ENCODE measurements around the gene AFF2. TPM values are rescaled to one million over a fixed set of nuclear protein-coding genes. Genes with fewer than 3 reads are reported as not detected.

The AFF2 gene
- total RNA-seq, 1 experiment from 2014 or later, result 2.0 TPM

DNA sequence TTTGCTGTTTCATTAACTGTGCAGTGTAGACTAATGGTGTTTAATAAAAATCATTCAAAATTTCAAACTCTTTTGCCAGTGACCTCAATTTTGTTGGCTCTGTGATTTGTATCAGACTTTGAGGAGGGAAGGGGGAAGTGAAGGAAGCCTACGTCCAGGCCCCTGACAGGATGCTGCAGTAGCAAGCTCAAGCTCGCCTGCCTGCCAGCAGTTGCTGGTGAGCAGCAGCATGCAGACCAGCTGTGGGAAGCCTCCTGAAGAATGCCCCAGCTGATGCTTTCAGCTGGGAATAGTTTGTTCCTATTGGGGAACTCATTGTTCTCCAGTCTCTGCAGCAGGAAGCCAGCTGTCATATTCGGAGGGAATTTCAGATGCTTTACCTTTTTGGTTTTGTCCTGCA is 495.2 kb downstream of the AFF2 start:
- in situ Hi-C loops (cut with HindIII; ENCODE audit: low pct_unique_long_range_greater_than_20kb, low sequenced_read_pairs), result no loop called here
- no peak for DNase-seq (ENCODE audit: low read depth)

DNA sequence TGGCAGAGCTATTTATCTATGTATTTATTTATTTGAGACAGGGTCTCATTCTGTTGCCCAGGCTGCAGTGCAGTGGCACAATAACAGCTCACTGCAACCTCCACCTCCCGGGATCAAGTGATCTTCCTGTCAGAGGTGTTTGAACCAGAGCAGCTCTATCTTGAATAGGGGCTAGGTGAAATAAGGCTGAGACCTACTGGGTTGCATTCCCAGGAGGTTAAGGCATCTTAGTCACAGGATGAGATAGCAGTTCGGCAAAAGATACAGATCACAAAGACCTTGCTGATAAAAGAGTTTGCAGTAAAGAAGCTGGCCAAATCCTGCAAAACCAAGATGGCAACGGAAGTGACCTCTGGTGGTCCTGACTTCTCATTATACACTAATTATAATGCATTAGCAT is 501.9 kb downstream of the AFF2 start:
- DNase-seq (ENCODE audit: low read depth), result no peak
- in situ Hi-C loops (cut with HindIII; ENCODE audit: low pct_unique_long_range_greater_than_20kb, low sequenced_read_pairs), result no loop called here

DNA sequence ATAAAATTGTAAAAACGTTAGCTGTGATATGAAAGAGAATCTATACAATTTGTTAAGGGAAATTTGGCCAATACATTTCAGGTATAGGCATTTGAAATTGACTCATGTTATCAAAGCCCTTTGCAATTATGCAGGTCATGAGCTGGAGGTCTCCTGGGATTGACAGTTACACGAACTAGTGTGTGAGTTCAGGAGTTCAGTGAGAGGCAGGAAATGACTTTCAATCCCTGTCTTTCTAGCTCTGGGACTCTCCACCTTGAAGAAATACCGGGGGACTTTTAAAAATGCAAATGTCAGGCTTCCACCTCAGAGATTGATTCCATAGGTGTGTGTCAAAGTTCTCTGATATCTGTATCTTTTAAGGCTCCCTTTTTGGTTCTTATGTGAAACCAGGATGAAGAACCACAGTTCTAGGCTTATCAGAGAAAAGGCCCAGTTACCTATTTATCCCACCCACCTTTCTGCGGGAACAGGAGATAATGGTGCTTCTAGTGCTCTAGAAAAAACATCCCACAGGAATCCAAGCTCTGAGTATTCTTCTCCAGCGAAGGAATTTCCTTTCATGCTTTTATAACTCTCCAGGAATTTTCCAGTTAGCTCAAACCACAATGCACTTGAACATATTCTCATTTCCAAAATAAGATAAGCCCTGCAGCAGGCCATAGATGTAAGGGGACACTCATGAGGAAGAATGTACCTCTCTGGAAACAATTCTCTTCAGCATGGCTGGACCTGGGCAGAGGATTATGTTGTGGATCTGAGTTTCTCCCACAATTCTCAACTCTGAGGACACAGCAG is 503.6 kb downstream of the AFF2 start:
- in situ Hi-C loops (cut with HindIII; ENCODE audit: low pct_unique_long_range_greater_than_20kb, low sequenced_read_pairs), result no loop called here
- no peak for DNase-seq (ENCODE audit: low read depth)

DNA sequence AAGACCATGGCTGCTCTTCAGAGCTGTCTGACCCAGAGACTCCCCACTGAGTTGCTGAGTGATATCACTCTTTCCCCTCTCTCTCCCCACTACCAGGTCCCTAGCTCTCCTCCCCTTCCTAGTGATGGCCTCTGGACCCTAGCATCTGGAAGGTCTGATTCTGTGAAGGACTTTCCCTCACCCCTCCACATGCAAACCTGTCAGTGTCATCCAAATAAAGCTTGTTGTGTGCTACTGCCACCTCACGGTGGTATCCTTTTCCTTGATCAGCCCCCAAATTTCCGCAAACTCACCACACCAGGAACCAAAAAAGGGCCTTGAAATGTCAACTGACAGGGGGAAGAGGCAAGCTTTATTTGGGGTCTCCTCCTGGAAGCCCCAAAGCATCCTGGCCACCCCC is 504.5 kb downstream of the AFF2 start:
- no peak for DNase-seq (ENCODE audit: low read depth)
- in situ Hi-C loops (cut with HindIII; ENCODE audit: low pct_unique_long_range_greater_than_20kb, low sequenced_read_pairs), result no loop called here

DNA sequence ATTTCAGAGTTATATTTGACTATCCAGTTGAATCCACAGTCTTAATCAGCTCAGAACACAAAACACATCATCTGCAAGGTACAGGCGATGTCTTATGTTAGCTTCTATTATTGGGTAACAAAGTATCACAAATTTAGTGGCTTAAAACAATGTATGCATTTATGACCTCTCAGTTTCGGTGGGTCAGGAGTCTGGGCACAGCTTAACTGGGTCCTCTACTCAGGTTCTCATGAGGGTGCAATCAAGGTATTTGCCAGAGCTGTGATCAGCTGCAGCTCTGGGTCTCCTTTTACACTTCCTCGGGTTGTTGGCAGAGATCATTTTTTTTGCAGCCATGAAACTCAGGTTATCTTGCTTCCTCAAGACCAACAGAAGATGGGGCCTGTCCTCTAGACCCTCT is 505.8 kb downstream of the AFF2 start:
- in situ Hi-C loops (cut with HindIII; ENCODE audit: low pct_unique_long_range_greater_than_20kb, low sequenced_read_pairs), result no loop called here
- no peak for DNase-seq (ENCODE audit: low read depth)

DNA sequence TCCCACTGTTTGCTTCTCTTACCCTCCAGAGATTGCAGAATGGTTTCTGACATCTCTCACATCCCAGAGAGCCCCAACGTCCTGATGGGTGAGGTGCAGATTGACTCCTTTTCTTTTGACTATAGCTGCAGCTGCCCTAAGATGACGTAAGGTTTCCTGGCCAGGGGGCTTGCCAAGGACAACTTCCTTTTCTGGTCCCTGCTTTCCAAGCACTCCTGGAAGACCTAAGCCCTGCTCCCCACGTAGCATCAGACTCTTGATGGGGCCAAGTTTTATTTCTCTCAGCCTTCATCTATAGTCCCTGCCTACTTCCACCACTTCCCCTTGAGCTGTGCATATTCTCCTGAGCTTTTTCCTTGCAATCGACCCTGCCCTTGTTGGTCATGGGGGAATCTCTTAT is 507.0 kb downstream of the AFF2 start:
- DNase-seq (ENCODE audit: low read depth), result no peak
- in situ Hi-C loops (cut with HindIII; ENCODE audit: low pct_unique_long_range_greater_than_20kb, low sequenced_read_pairs), result no loop called here

DNA sequence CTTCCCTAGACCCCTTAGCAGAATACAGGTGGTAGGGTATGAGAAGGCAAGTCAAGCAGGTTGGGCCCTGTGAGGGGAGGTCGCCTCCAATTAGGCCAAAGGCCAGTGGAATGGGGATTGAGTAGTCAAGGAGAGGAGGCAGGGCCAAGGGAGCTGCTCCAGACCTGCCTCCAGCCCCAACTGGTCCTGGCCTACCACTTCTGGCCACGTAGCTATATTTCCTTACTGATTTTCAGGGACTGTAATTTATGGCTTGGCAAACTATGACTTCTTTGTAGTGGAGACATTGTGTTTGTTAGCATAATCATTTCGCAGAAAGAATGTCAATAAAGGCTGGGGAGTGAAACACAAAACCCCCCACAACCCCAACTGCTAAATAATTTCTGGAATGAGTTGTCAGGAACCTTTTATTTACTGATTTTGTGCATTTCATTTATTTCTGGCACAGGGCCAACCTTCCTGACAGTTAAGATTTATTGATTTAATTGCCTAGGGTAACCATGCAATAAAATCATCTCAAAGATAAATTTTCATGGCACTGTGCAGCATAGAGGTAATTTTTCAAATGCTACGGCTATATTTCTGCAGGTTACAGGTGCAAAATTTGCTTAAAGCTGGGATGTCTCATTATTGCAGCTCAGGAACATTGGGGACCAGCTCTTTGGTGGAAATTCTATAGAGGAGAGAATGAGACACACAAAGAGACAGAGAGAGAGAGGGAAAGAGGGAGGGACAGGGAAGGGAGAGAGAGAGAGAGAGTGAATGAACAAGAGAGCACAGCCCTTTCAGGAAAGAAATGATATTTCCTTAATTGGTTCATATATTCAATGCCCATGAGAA is 509.8 kb downstream of the AFF2 start:
- no peak for DNase-seq (ENCODE audit: low read depth)
- in situ Hi-C loops (cut with HindIII; ENCODE audit: low pct_unique_long_range_greater_than_20kb, low sequenced_read_pairs), result no loop called here

DNA sequence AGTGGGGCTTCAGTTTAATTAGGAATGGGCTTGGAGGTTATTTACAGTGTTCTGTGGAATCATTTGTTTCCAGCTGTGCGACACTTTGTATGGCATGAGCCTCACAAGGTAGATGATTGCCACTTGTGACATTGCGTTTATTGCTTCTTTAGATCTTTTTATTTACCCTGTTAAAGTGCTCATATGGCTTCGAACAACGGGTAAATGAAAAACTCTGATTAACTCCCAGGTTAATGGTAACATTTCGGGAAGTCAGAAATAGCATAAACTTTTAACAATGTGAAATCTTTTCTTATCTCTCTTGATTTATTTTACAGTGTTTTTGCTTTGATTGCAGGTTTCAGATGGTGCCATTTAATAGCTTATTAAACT is 510.4 kb downstream of the AFF2 start:
- DNase-seq (ENCODE audit: low read depth), result no peak
- in situ Hi-C loops (cut with HindIII; ENCODE audit: low pct_unique_long_range_greater_than_20kb, low sequenced_read_pairs), result no loop called here

DNA sequence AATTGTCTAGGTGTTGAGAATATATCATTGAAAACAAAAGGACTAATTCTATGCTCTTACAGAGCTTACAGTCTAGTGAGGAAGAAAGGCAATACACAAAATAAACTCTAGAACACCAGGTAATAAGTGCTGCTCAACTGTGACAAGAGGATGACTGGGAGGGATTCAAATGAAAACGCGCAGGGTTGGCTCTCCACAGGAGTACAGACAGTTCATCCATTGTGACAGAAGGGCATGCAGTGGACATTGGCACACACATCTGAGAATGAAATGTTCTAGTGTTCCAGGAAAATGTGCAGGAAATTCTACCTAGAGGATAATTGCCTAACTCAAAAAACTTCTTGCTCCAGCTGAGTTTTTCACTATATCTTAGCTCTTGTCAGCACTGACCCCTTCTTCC is 512.7 kb downstream of the AFF2 start:
- no peak for DNase-seq (ENCODE audit: low read depth)
- in situ Hi-C loops (cut with HindIII; ENCODE audit: low pct_unique_long_range_greater_than_20kb, low sequenced_read_pairs), result no loop called here

DNA sequence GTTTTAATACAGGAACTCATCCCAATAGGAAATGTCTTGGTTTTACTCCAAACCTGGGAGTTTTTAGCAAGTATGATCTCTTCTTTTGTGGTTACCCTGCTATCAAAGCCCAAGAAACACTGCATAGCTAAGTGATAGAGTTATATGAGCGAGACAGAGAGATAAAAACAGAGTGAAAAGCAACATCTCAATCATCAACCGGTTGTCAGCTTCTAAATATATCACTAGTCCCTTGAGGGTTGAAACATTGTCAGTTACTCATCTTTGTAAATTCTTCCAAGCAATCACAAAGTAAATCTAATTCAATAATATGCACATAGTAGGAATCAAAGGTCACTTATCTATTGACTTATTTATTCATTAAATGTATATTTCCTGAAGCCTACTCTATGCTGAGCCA is 520.7 kb downstream of the AFF2 start:
- DNase-seq (ENCODE audit: low read depth), result no peak
- in situ Hi-C loops (cut with HindIII; ENCODE audit: low pct_unique_long_range_greater_than_20kb, low sequenced_read_pairs), result no loop called here

DNA sequence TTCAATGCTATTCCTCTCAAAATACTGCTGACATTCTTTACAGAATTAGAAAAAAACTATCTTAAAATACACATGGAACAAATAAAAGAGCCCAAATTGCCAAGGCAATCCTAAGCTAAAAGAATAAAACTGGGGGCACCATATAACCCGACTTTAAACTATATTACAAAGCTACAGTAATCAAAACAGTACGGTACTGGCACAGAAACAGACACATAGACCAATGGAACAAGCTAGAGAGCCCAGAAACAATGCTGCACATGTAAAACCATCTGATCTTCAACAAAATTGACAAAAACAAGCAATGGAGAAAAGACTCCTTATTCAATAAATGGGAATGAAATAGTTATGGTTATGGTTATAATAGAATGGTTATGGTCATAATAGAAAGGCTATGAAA is 522.1 kb downstream of the AFF2 start:
- in situ Hi-C loops (cut with HindIII; ENCODE audit: low pct_unique_long_range_greater_than_20kb, low sequenced_read_pairs), result no loop called here
- no peak for DNase-seq (ENCODE audit: low read depth)

DNA sequence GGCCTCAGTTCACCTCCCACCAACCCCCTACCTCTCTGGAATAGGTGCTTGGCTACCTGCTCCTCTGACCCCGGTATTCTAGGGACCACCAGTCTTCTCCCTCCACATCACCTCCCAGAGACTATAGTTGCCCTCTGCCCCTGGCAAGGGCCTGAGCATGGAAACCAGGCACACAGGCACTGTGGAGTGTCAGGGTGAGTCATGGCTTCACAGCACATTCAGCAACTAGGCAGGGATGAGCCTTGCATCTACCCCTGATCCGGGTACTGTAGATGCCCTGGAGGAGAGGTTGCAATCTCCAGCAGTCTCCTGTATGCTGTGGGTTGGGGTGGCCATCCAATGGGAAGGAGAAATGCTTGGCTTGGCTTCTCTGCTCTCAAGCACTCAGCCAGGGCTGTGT is 532.0 kb downstream of the AFF2 start:
- in situ Hi-C loops (cut with HindIII; ENCODE audit: low pct_unique_long_range_greater_than_20kb, low sequenced_read_pairs), result no loop called here
- no peak for DNase-seq (ENCODE audit: low read depth)

DNA sequence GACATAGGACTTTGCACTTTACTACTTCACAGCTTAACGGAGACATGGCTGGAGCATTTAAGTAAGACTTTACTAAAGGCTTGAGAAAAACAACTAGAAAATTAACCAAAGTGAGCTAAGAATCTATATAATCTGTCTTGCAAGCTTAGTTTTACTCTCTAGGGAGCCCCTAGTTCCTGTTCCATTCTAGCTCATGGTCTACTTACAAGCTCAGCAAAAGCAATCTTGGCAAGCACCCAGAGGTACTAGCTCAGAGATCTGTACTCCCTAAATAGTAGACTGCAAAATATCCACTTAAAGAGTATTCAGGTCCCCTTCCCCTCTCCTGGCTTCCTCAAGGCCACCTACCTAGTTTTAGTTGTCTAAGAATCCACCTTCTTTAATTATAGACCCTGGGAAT is 535.7 kb downstream of the AFF2 start:
- in situ Hi-C loops (cut with HindIII; ENCODE audit: low pct_unique_long_range_greater_than_20kb, low sequenced_read_pairs), result no loop called here

DNA sequence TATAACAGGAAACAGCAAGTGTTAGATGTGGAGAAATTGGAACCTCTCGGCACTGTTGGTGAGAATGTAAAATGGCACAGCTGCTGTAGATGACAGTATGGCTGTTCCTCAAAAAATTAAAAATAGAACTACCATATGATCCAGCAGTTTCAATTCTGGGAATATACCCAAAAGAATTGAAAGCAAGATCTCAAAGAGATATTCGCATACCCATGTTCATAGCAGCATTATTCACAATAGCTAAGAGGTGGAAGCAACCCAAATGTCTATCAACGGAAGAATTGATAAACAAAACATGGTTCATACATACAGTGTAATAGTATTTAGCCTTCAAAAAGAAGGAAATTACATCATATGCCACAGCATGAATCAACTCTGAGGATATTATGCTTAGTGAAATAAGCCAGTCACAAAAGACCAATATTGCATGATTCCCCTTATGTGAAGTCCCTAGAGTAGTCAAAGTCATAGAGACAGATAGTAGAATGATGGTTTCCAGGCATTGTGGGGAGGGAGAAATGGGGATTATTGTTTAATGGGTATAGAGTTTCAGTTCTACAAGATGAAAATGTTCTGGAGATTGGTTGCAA is 537.0 kb downstream of the AFF2 start:
- in situ Hi-C loops (cut with HindIII; ENCODE audit: low pct_unique_long_range_greater_than_20kb, low sequenced_read_pairs), result no loop called here

More for the DNA sequence above, 535.7 kb downstream of the AFF2 start:
- DNase-seq (ENCODE audit: low read depth), result no peak

DNA sequence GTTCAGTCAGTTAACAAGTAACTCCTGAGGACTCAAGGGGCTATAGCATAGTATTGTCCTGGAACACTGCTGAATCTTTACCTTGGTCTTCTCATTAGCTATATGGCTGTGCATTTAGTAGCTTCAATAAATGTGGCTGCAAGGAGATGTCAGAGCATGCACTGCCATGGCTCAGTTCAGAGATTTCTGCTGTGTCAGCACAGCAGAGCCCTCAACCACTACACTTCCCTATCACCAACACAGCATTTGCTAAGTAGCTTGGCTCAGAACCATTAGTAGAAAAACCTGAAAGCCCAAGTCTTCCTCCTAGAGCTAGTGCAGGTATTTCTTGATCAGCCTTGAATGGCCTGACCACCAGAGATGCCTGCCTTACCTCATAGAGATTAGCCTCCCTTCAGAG is 538.6 kb downstream of the AFF2 start:
- no peak for DNase-seq (ENCODE audit: low read depth)
- in situ Hi-C loops (cut with HindIII; ENCODE audit: low pct_unique_long_range_greater_than_20kb, low sequenced_read_pairs), result no loop called here

More for the DNA sequence above, 537.0 kb downstream of the AFF2 start:
- DNase-seq (ENCODE audit: low read depth), result no peak

DNA sequence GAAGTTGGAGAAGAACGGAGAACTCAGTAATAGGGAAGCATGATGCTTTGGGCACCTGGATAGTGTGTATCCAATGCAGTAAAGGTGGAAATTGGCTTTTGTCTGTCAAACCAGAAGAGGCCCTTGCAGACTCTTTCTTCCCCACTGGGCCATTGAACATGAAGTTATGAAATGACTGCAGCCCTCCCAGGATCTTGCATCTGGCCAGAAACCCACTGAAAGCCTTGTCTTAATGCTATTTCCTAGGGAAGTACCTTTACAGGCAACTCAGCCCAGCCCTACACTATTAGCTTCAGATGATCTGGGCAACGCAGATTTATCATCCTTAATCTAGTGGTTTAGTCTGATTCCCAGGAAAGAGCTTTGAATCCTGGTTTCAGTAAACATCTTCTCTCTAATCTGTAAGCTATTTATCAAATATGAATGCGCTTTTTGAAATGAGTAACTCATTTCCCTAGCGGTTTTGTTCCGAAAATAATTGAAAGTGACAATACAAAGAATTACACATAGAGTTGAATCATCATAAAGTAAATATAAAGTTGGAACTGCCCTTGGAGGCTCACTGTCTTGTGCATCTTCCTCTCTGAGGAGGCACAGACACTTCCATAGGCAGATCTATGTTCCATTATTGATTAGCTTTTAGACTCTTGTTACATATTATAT is 540.6 kb downstream of the AFF2 start:
- in situ Hi-C loops (cut with HindIII; ENCODE audit: low pct_unique_long_range_greater_than_20kb, low sequenced_read_pairs), result no loop called here
- no peak for DNase-seq (ENCODE audit: low read depth)

DNA sequence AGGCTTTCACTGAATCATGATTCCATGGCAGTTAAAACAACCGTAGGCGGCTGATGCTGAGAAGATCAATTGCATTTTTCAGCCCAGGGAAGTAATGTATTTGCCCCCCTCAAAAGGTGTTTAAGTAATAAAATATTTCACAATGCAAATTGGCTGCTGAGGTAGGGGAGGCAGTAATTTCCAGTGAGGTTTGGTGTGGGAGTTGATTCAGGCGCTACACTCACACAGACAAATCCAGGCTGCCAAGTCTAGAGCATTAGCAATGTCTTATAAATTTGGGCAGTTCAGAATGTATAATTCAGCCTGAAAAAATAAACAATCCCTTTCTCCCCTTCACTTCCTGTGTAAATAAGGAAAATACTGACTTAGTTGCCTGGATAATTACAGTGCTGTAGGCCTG is 543.0 kb downstream of the AFF2 start:
- in situ Hi-C loops (cut with HindIII; ENCODE audit: low pct_unique_long_range_greater_than_20kb, low sequenced_read_pairs), result no loop called here
- no peak for DNase-seq (ENCODE audit: low read depth)

DNA sequence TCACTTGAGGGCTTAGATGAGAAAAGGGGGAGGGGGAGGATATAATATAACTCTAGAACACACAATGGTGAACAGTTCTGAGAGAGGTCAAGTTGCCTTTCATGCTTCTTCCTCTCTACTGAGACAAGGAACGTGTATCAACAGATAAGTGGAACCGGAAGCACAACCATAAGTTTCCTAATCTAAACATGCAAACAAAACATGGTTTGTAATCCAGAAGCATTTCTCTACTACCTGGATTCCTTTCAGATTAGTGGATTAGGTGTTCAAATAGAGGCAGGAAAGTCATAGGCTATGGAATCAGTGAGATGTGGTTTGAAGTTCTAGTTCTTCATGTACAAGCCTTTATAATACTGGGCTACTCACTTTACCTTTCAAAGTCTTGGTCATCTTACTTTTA is 544.1 kb downstream of the AFF2 start:
- DNase-seq (ENCODE audit: low read depth), result no peak
- in situ Hi-C loops (cut with HindIII; ENCODE audit: low pct_unique_long_range_greater_than_20kb, low sequenced_read_pairs), result no loop called here

DNA sequence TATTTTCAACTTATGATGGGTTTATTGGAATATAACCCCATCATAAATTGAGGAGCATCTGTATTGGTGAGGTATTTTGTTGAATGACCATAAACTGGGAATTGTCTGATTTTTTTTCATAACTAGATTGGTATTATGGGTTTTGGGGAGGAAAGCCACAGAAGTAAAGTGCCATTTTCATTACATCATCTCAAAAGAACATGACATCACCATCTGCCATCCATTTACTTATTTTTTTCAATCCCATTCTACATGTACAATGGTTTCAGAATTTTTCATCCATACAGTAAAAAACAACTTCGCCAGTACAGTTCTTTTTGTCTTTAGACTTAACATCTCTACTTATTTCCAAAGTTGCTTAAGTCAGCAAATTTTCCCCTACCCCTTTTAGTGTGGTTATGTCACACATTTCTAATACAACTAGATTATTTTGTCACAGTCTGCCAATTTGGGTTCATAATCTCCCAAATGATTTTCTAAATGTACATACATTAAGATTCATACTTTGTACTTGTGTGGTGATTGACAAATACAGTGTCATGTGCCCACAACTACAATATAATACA is 545.3 kb downstream of the AFF2 start:
- in situ Hi-C loops (cut with HindIII; ENCODE audit: low pct_unique_long_range_greater_than_20kb, low sequenced_read_pairs), result no loop called here
- no peak for DNase-seq (ENCODE audit: low read depth)
